SK-N-MC (cell line): ENCODE results near the gene MIF4GD.

ENCODE experiments used
- DNase-seq: peaks from one replicate; pipeline ENCODE4 v3.0.0-alpha.2; 2011; ENCODE audit warnings: low read depth, low spot score
- H3K27ac ChIP-seq: fragments of 200-600 bp; sonication (generic); 2 replicates; pipeline ENCODE4 v1.5.1; 2016; ENCODE audit warnings: mixed run types
- H3K36me3 ChIP-seq: fragments of 200-600 bp; sonication (generic); 2 replicates; pipeline ENCODE4 v1.6.1; 2017; ENCODE audit warnings: antibody characterized with exemption, low read length, mixed read lengths; ENCODE audit not compliant: insufficient read depth
- H3K4me3 ChIP-seq: fragments of 200-600 bp; sonication (generic); 2 replicates; pipeline ENCODE4 v1.5.1; 2016
- H3K9ac ChIP-seq: fragments of 200-600 bp; sonication (generic); 2 replicates; pipeline ENCODE4 v1.8.0; 2017; ENCODE audit warnings: mixed run types, mixed read lengths; ENCODE audit not compliant: insufficient read length
- H3K9me3 ChIP-seq: fragments of 200-600 bp; sonication (generic); 2 replicates; pipeline ENCODE4 v1.6.1; 2017; ENCODE audit warnings: low read depth, mild to moderate bottlenecking, antibody characterized with exemption, low read length, moderate library complexity, mixed read lengths
- EZH2 ChIP-seq: fragments of 200-600 bp; sonication (generic); IDR thresholded peaks from one replicate; pipeline ENCODE4 v1.6.1; 2017; ENCODE audit warnings: antibody characterized with exemption
- FOXP2 ChIP-seq: optimal IDR thresholded peaks from 2 replicates; pipeline ENCODE3; 2011; ENCODE audit warnings: mild to moderate bottlenecking, moderate library complexity; ENCODE audit not compliant: insufficient read depth; ENCODE audit errors: extremely low read length, control extremely low read depth
- POLR2AphosphoS5 ChIP-seq: IDR thresholded peaks from 2 replicates; pipeline ENCODE4 v1.6.1; 2012; ENCODE audit warnings: mild to moderate bottlenecking, low read depth, low read length, borderline replicate concordance

Gene MIF4GD

DNA sequence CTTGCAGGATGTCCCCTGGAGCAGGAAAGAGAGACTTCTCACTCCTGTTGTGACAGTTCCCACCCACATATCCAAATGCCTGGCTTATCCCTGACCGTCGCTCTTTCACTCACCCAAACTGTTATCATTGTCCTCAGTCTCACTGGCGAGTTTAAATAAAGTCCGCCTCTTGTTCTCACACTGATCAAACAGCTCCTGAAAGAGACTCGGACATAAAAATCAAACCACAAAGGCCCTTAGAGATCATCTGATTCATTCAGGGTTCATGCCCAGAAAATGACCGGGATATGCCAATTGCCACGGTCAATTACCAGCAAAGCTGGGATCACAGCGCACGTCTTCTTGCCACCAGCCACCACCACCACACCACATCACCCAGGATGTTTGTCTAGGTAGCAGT, 29.5 kb downstream of the MIF4GD start:
- Histone ChIP-seq H3K27ac (no peak overlapping the region), H3K9me3 (no peaks in the 10 kb centered on the region), H3K4me3 (no peak overlapping the region), H3K9ac (no peak overlapping the region), H3K36me3 (peaks cover 84% of the 10 kb centered on the region)
- no peak for DNase-seq
- no peak for TF ChIP-seq POLR2AphosphoS5
- no peak for TF ChIP-seq EZH2
- no peak for TF ChIP-seq FOXP2

DNA sequence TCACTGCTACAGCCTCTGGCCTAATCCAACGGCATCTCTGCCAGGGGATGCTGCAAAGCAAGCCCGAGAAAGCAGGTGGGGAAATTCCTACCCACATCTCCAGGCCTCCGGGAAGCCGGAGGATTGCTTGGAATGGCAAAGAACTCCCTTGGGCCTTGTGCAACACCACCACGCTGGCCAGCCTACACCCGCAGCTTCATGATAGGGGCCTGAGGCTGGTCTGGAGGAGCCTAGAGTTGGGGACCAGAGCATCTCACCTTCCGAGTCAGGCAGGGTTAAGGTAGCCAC, 29.9 kb downstream of the MIF4GD start:
- Histone ChIP-seq H3K9ac (no peak overlapping the region), H3K4me3 (no peak overlapping the region), H3K36me3 (peaks cover 84% of the 10 kb centered on the region), H3K27ac (no peak overlapping the region), H3K9me3 (no peaks in the 10 kb centered on the region)
- DNase-seq: no peak
- TF ChIP-seq POLR2AphosphoS5: no peak
- TF ChIP-seq FOXP2: no peak
- no peak for TF ChIP-seq EZH2

DNA sequence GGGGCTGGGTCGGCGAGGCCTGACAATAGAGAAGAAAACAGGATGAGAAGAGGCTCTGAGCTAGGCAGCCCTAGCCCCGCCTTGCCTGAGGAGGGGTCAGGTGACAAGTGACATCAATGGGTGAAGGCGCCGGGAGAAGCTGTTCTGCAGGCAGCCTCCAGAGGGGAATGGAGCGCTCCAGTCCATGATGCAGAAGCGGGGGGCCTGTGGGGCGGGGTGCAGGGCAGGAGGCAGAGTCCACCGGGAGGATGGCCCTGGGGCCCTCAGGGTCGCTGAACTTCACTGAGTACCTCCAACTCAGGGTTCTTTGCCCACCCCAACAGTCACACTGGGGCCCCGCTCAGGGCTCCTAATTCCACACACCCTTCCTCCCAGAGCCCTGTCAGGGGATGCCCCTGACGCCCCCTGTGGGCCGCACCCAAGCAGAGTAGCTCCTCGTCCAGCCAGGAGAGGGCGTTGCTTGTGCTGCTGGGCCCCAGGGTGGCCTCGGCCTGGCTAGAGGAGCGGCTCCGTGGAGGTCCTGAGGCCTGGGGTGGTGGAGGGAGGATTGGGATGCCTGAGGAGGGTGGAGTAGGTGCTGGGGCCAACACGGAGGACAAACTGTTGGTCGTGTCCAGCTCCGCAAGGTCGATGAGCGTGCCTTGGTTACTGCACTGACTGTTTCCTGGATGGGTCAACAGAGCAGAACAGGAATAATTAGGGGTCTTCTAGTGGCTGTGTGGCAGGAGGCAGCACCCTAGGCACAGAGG, 30.5 kb downstream of the MIF4GD start:
- DNase-seq: no peak
- no peak for TF ChIP-seq FOXP2
- peak; percentile 36; the same call in 1 of the 2 replicates for TF ChIP-seq POLR2AphosphoS5
- no peak for TF ChIP-seq EZH2
- Histone ChIP-seq H3K9me3 (no peaks in the 10 kb centered on the region), H3K27ac (no peak overlapping the region), H3K4me3 (no peak overlapping the region), H3K9ac (no peak overlapping the region), H3K36me3 (peaks cover 81% of the 10 kb centered on the region)

DNA sequence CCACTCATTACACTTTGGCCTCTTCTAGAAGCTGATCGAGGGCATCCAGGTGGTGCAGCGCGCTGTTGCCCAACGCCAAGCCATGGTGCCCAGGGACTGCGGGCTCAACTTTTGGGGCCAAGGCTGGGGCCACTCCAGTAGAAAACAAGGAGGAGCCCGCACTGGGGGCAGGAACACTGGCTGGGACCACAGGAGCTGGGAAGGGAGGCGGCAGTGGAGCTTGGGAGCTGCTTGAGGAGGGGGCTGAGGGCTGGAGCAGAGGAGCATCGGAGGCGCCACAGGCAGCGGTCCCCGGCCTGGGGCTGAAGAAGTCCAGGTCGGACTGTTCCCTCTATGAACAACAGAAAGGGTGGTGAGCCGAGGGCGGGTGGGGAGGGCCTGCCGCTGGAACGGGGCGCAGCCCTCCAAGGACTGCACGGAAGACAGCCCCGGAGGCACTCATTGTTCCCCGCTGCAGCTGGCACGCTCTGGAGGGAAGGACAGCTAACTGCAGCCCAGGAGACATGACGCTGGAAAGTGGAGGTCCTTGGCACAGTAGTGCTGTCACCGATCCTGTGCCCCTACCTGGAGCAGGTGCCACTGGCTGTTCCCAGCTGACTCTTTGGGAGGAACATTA, 31.1 kb downstream of the MIF4GD start:
- Histone ChIP-seq H3K4me3 (no peak overlapping the region), H3K36me3 (peaks cover 82% of the 10 kb centered on the region), H3K27ac (no peak overlapping the region), H3K9ac (no peak overlapping the region), H3K9me3 (no peaks in the 10 kb centered on the region)
- no peak for DNase-seq
- TF ChIP-seq EZH2: no peak
- TF ChIP-seq POLR2AphosphoS5: no peak
- no peak for TF ChIP-seq FOXP2

DNA sequence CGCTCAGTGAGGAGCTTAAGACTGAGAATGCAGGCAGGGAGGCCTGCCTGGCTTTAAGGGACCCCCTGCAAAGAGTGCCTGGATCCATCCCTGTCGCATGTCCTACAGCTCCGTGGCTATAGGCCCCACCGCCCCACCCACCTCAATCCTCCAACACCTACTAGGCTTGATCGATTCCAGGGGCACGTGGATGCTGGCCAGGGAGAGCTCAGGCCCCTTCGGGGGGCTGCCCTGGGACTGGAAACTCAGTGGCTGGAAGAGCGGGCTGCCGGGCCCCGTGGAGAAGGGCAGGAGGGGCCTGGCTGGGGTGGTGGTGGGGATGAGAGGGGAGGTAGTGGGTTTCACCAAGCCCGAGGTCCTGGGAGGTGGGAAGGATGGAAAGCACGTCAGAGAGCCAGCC, 31.8 kb downstream of the MIF4GD start:
- H3K9me3 ChIP-seq: no peaks in the 10 kb centered on the region
- peaks cover 83% of the 10 kb centered on the region for H3K36me3 ChIP-seq
- H3K4me3 ChIP-seq: no peak overlapping the region
- H3K27ac ChIP-seq: no peak overlapping the region
- no peak; the same call in 1 of the 2 replicates for TF ChIP-seq POLR2AphosphoS5
- no peak for TF ChIP-seq FOXP2
- no peak for TF ChIP-seq EZH2
- H3K9ac ChIP-seq: no peak overlapping the region
- no peak for DNase-seq

DNA sequence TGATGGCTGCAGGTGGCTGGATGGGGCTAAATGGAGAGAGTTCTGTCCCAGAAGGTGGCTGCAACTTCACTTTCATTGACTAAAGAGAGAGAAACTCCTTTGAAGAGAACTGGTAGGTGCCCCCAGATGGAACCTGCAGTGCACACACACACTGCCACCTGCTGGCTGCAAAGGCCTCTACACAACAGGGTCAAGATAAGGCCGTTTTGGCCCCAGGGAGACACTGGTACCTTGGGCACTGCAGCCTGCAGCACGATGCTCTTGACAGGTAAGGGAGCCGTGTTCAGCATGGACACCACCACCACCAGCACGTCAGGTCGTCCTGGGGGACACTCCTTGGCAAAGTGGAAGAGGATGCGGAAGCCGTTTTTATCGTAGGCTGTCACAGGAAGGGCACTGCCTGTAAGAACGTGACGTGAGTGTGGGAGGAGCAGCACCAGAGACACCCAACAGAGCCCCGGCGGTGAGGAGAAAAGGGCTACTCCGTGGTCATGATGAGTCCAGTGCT, 32.3 kb downstream of the MIF4GD start:
- H3K9me3 ChIP-seq: no peaks in the 10 kb centered on the region
- no peak for DNase-seq
- TF ChIP-seq FOXP2 (no peak), POLR2AphosphoS5 (no peak; the same call in 1 of the 2 replicates), EZH2 (no peak)
- H3K4me3 ChIP-seq: no peak overlapping the region
- peaks cover 81% of the 10 kb centered on the region for H3K36me3 ChIP-seq
- no peak overlapping the region for H3K27ac ChIP-seq
- no peak overlapping the region for H3K9ac ChIP-seq

DNA sequence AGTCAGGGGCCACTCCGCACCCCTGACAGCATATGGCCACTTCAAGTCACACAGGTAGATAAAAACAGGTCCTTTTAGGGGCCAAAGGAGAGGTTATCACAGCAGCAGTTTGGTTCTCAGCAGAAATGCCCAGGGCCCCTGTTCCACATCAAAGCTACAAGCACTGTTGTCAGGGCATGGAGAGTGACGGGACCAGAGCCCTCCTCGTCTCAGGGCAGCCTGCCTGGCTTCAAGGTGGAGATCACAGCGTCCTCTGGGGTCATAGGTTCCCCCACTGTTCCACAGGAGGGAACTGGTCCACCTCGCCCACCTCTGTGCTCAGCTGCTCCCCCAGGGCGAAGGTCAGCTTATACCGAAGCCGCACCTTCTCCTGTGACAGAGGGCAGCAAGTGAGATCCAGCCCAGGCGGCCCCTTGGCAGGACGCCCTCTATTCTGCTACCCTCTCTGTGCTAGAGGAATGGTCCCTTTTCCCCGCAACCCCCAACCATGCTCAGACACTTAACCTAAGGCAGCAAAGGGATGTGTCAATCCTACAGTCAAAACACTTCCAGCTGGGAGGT, 32.9 kb downstream of the MIF4GD start:
- Histone ChIP-seq H3K36me3 (peaks cover 77% of the 10 kb centered on the region), H3K9ac (no peak overlapping the region), H3K4me3 (no peak overlapping the region), H3K9me3 (no peaks in the 10 kb centered on the region), H3K27ac (no peak overlapping the region)
- TF ChIP-seq FOXP2 (no peak), POLR2AphosphoS5 (no peak), EZH2 (no peak)
- DNase-seq: no peak

DNA sequence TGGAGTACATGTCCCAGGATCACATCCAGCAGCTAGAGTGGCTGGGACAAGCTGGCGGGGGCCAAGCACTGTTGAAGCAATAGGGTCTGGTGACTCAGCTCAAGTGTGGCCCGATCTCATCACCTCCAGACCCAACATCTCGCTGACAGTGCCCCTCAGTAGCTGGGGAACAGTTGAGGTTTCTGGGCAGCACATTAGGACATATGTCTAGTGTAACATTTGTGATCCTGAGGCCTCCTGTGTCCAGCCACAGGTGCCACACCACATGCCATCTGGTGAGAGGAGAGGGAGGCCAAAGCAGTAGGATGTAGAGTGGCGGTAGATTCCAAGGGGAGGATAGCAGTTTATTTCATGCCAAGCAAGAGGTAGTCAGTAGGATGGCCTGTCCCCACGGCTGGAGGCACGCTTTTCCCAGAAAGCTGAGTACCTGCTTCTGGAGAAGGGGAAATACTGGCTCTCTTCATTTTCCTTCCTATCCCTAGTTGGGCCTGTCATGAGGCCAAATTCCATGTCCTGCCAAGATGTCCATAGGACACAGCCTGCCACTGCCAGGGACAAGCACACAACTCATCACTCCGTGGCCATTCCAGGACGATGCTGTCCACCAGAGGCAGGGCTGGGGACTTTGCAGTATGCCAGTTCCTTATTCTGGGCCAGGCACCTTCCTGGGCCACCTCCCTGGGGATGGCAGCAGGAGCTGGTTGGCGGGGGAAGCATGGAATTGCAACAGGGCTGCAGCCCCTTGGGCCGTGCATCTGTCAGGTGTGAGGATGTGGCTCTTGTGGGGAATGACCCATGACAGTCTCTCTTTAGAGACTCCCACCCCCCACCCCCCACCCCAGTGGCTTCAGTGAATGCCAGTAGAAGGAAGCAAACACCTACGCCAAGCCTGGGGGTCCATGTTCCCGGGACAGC, 33.7 kb downstream of the MIF4GD start:
- no peak overlapping the region for H3K9ac ChIP-seq
- peaks cover 79% of the 10 kb centered on the region for H3K36me3 ChIP-seq
- no peaks in the 10 kb centered on the region for H3K9me3 ChIP-seq
- TF ChIP-seq POLR2AphosphoS5 (peak; percentile 10; the same call in 1 of the 2 replicates), FOXP2 (no peak)
- no peak overlapping the region for H3K4me3 ChIP-seq
- no peak for DNase-seq
- no peak overlapping the region for H3K27ac ChIP-seq
